Smooth muscle cell (in vitro differentiated cells): ENCODE measurements around the gene FKTN. TPM values are rescaled to one million over a fixed set of nuclear protein-coding genes. Genes with fewer than 3 reads are reported as not detected.

Source experiments
- DNase-seq: peaks from one replicate; lab custom pipeline; 2025; ENCODE audit not compliant: unreplicated experiment; lab: John Stamatoyannopoulos, UW
- H2AFZ ChIP-seq: fragments of 200-600 bp; sonication (generic); 2 replicates; pipeline ENCODE4 v1.6.0; 2016; ENCODE audit warnings: antibody characterized with exemption, low read depth, mild to moderate bottlenecking
- H3F3A ChIP-seq: fragments of 200-600 bp; sonication (generic); 2 replicates; pipeline ENCODE4 v1.6.0; 2017; ENCODE audit warnings: antibody characterized with exemption, low read depth
- H3K27ac ChIP-seq: fragments of 200-600 bp; sonication (generic); 2 replicates; pipeline ENCODE4 v1.5.1; 2016; ENCODE audit warnings: low read depth, mild to moderate bottlenecking
- H3K27me3 ChIP-seq: fragments of 200-600 bp; sonication (generic); 2 replicates; pipeline ENCODE4 v1.6.1; 2016; ENCODE audit warnings: low read depth, mild to moderate bottlenecking
- H3K36me3 ChIP-seq: fragments of 200-600 bp; sonication (generic); 2 replicates; pipeline ENCODE4 v1.5.1; 2016; ENCODE audit warnings: low read depth
- H3K4me1 ChIP-seq: fragments of 200-600 bp; sonication (generic); 2 replicates; pipeline ENCODE4 v1.5.1; 2016; ENCODE audit warnings: low read depth
- H3K4me2 ChIP-seq: fragments of 200-600 bp; sonication (generic); 2 replicates; pipeline ENCODE4 v1.6.0; 2016; ENCODE audit warnings: mild to moderate bottlenecking
- H3K4me3 ChIP-seq: fragments of 200-600 bp; sonication (generic); 2 replicates; pipeline ENCODE4 v1.5.1; 2016; ENCODE audit warnings: mild to moderate bottlenecking
- H3K79me2 ChIP-seq: fragments of 200-600 bp; sonication (generic); 2 replicates; pipeline ENCODE4 v1.6.0; 2016; ENCODE audit warnings: low read depth, mild to moderate bottlenecking
- H3K9ac ChIP-seq: fragments of 200-600 bp; sonication (generic); 2 replicates; pipeline ENCODE4 v1.6.0; 2016; ENCODE audit warnings: low read depth
- H3K9me3 ChIP-seq: fragments of 200-600 bp; sonication (generic); replicated peaks from 2 replicates; pipeline ENCODE4 v1.5.1; 2016; ENCODE audit warnings: low read depth
- H4K20me1 ChIP-seq: fragments of 200-600 bp; sonication (generic); 2 replicates; pipeline ENCODE4 v1.6.0; 2016; ENCODE audit warnings: low read depth
- CTCF ChIP-seq: fragments of 200-600 bp; sonication (generic); IDR thresholded peaks from 2 replicates; pipeline ENCODE4 v1.5.1; 2017; ENCODE audit warnings: borderline replicate concordance, mild to moderate bottlenecking, antibody characterized with exemption; ENCODE audit not compliant: insufficient read depth, poor library complexity, severe bottlenecking
- WGBS: methylation state at CpG from one replicate; pipeline ENCODE4 v1.1.7; 2016; ENCODE audit warnings: low lambda C conversion rate; 5-methylcytosine and 5-hydroxymethylcytosine counted together
- polyA plus RNA-seq: library from polyadenylated mRNA; unstranded; fragments of >200 nt; fragmentation: Nextera tagmentation; extraction: Ambion mirVana; gene quantifications from 2 replicates; pipeline ENCODE4 v1.2.1, GENCODE V29; 2016
- total RNA-seq: library from RNA; depleted of rRNA; stranded (reverse); fragments of >200 nt; gene quantifications from 2 replicates; pipeline ENCODE4 v1.2.3, GENCODE V29; 2014

FKTN gene
- total and polyA plus RNA-seq, 2 experiments from 2014 or later: 6.2 to 11.7 TPM

GRCh38 chr9:105676351-105676923, 118.5 kb downstream of the FKTN start:
- WGBS: 79% methylated on average over 6 of the region's 6 CpGs
- no peak for TF ChIP-seq CTCF

GRCh38 chr9:105678163-105678562, 120.2 kb downstream of the FKTN start:
- H4K20me1 ChIP-seq: no peaks in the 10 kb centered on the region
- WGBS: 100% methylated on average over 1 of the region's 1 CpG

More at GRCh38 chr9:105676351-105676923, 118.5 kb downstream of the FKTN start:
- Histone ChIP-seq H2AFZ (no peak overlapping the region), H3K4me3 (no peak overlapping the region), H3K36me3 (no peaks in the 10 kb centered on the region), H3K79me2 (no peaks in the 10 kb centered on the region), H3K9ac (no peak overlapping the region), H3K4me1 (peaks cover 27% of the 10 kb centered on the region), H3K27me3 (no peaks in the 10 kb centered on the region), H4K20me1 (no peaks in the 10 kb centered on the region), H3K4me2 (no peak overlapping the region), H3K27ac (no peak overlapping the region), H3F3A (no peaks in the 10 kb centered on the region), H3K9me3 (no peaks in the 10 kb centered on the region)
- no peak for DNase-seq

GRCh38 chr9:105678781-105679180, 120.8 kb downstream of the FKTN start:
- Histone ChIP-seq H3K9ac (no peak overlapping the region), H3K4me3 (no peak overlapping the region), H3K79me2 (no peaks in the 10 kb centered on the region), H3K9me3 (no peaks in the 10 kb centered on the region), H3K4me1 (peaks cover 27% of the 10 kb centered on the region), H4K20me1 (no peaks in the 10 kb centered on the region), H2AFZ (no peak overlapping the region), H3K27ac (no peak overlapping the region), H3F3A (peaks cover 5% of the 10 kb centered on the region), H3K4me2 (no peak overlapping the region), H3K36me3 (no peaks in the 10 kb centered on the region), H3K27me3 (no peaks in the 10 kb centered on the region)
- WGBS: 42% methylated on average over 1 of the region's 1 CpG
- TF ChIP-seq CTCF: no peak
- no peak for DNase-seq

More at GRCh38 chr9:105678163-105678562, 120.2 kb downstream of the FKTN start:
- no peaks in the 10 kb centered on the region for H3K27me3 ChIP-seq
- no peak overlapping the region for H3K9ac ChIP-seq
- H3K27ac ChIP-seq: no peak overlapping the region
- H3F3A ChIP-seq: peaks cover 5% of the 10 kb centered on the region
- no peak overlapping the region for H3K4me2 ChIP-seq
- no peaks in the 10 kb centered on the region for H3K79me2 ChIP-seq
- no peaks in the 10 kb centered on the region for H3K36me3 ChIP-seq
- DNase-seq: no peak
- no peak overlapping the region for H3K4me3 ChIP-seq
- TF ChIP-seq CTCF: no peak
- H3K9me3 ChIP-seq: no peaks in the 10 kb centered on the region
- H3K4me1 ChIP-seq: peaks cover 27% of the 10 kb centered on the region
- peak overlapping the region; percentile 41 for H2AFZ ChIP-seq
